H54 (cell line): ENCODE data around the gene EML2.

Experiments used
- DNase-seq: peaks from one replicate; pipeline ENCODE4 v3.0.0; 2011; ENCODE audit warnings: low spot score, mixed read lengths; ENCODE audit not compliant: insufficient read length
- FAIRE-seq: peaks from 3 replicates; lab custom pipeline; 2011; peaks lifted over from hg19 to GRCh38; lab: Jason Lieb, UNC
- POLR2A ChIP-seq: IDR thresholded peaks from 2 replicates; pipeline ENCODE4 v1.6.1; 2011; ENCODE audit warnings: low read depth, mild to moderate bottlenecking, low read length

Gene EML2

GRCh38 chr19:45664575-45664974 lies 25.4 kb upstream of the EML2 start:
- no peak for DNase-seq
- no peak for TF ChIP-seq POLR2A
- no peak for FAIRE-seq

GRCh38 chr19:45663800-45664199 lies 24.6 kb upstream of the EML2 start:
- DNase-seq = no peak
- no peak for TF ChIP-seq POLR2A
- no peak for FAIRE-seq

GRCh38 chr19:45660636-45661035 lies 21.4 kb upstream of the EML2 start:
- DNase-seq = no peak
- FAIRE-seq = no peak
- TF ChIP-seq POLR2A = no peak

GRCh38 chr19:45659096-45659729 lies 20.0 kb upstream of the EML2 start:
- TF ChIP-seq POLR2A = no peak
- DNase-seq (no peak), FAIRE-seq (no peak)

- no peak for TF ChIP-seq POLR2A
- FAIRE-seq = no peak
- DNase-seq = no peak
Observed at GRCh38 chr19:45657520-45658167, 18.4 kb upstream of the EML2 start.

GRCh38 chr19:45655073-45655472 lies 15.9 kb upstream of the EML2 start:
- DNase-seq = no peak
- TF ChIP-seq POLR2A = no peak
- no peak for FAIRE-seq

- FAIRE-seq (no peak), DNase-seq (no peak)
- TF ChIP-seq POLR2A = no peak
Observed at GRCh38 chr19:45653634-45654033, 14.4 kb upstream of the EML2 start.

GRCh38 chr19:45650722-45651121 lies 11.5 kb upstream of the EML2 start:
- FAIRE-seq = no peak
- no peak for TF ChIP-seq POLR2A
- DNase-seq = no peak

GRCh38 chr19:45646345-45646698 lies 7.1 kb upstream of the EML2 start:
- DNase-seq = no peak
- FAIRE-seq = no peak
- TF ChIP-seq POLR2A = no peak

GRCh38 chr19:45645631-45646344 lies 6.6 kb upstream of the EML2 start:
- no peak for TF ChIP-seq POLR2A
- FAIRE-seq (no peak), DNase-seq (peak; percentile 84)

GRCh38 chr19:45645068-45645630 lies 6.0 kb upstream of the EML2 start:
- DNase-seq = no peak
- no peak for FAIRE-seq
- no peak for TF ChIP-seq POLR2A

GRCh38 chr19:45643927-45644771 lies 5.0 kb upstream of the EML2 start:
- TF ChIP-seq POLR2A = no peak
- DNase-seq (no peak), FAIRE-seq (no peak)
